GM23338 (cell line): ENCODE data around the gene TNFAIP8L3. TPM values are rescaled to one million over a fixed set of nuclear protein-coding genes. Genes with fewer than 3 reads are reported as not detected.

Experiments used
- CTCF ChIP-seq, 2 experiments: fragments of 200-600 bp in 1 of 2; sonication (generic) in 1 of 2; conservative IDR thresholded peaks; 2 replicates each; pipeline versions ENCODE4 v1.5.1 to v1.6.1; 2016 to 2017; ENCODE audit warnings: antibody characterized with exemption in 2 of 2, low read depth in 2 of 2, mild to moderate bottlenecking in 2 of 2, moderate library complexity in 1 of 2
- EZH2phosphoT487 ChIP-seq: fragments of 200-600 bp; sonication (generic); IDR thresholded peaks from one replicate; pipeline ENCODE4 v1.8.1; 2018; ENCODE audit warnings: antibody characterized with exemption; ENCODE audit not compliant: unreplicated experiment
- JUNB ChIP-seq: IDR thresholded peaks from one replicate; pipeline ENCODE4 v1.6.1; 2016; ENCODE audit warnings: antibody characterized with exemption; ENCODE audit not compliant: unreplicated experiment
- REST ChIP-seq: IDR thresholded peaks from one replicate; pipeline ENCODE4 v1.6.1; 2018; ENCODE audit warnings: antibody characterized with exemption; ENCODE audit not compliant: unreplicated experiment
- STAT1 ChIP-seq: IDR thresholded peaks from one replicate; pipeline ENCODE4 v1.6.1; 2016; ENCODE audit warnings: antibody characterized with exemption; ENCODE audit not compliant: unreplicated experiment
- ZNF114 ChIP-seq: fragments of 250-450 bp; sonication (Bioruptor Pico); IDR thresholded peaks from 2 replicates; pipeline ENCODE4 v1.5.0; 2020; ENCODE audit warnings: mild to moderate bottlenecking, moderate library complexity
- ZNF331 ChIP-seq: fragments of 250-450 bp; sonication (Bioruptor Pico); IDR thresholded peaks from 2 replicates; pipeline ENCODE4 v1.5.0; 2020; ENCODE audit warnings: low read depth, mild to moderate bottlenecking, moderate library complexity
- polyA plus RNA-seq: library from polyadenylated mRNA; unstranded; fragments of >200 nt; fragmentation: Nextera tagmentation; extraction: Ambion mirVana; gene quantifications from 2 replicates; pipeline ENCODE4 v1.2.1, GENCODE V29; 2016
- total RNA-seq: library from RNA; depleted of rRNA; stranded (reverse); fragments of >200 nt; shearing (Covaris generic); gene quantifications from 2 replicates; pipeline ENCODE4 v1.2.3, GENCODE V29; 2014
- TF ChIP-seq, protein P1 (sequence below): fragments of 250-450 bp; sonication (Bioruptor Pico); IDR thresholded peaks from 2 replicates; pipeline ENCODE4 v1.5.0; 2020; ENCODE audit warnings: mild to moderate bottlenecking, moderate library complexity
- TF ChIP-seq, protein P2 (sequence below): IDR thresholded peaks from 2 replicates; pipeline ENCODE4 v1.6.1; 2016; ENCODE audit warnings: antibody characterized with exemption

The TNFAIP8L3 gene
- total and polyA plus RNA-seq, 2 experiments from 2014 or later, result 0.23 to 0.31 TPM

- TF ChIP-seq, protein P1, sequence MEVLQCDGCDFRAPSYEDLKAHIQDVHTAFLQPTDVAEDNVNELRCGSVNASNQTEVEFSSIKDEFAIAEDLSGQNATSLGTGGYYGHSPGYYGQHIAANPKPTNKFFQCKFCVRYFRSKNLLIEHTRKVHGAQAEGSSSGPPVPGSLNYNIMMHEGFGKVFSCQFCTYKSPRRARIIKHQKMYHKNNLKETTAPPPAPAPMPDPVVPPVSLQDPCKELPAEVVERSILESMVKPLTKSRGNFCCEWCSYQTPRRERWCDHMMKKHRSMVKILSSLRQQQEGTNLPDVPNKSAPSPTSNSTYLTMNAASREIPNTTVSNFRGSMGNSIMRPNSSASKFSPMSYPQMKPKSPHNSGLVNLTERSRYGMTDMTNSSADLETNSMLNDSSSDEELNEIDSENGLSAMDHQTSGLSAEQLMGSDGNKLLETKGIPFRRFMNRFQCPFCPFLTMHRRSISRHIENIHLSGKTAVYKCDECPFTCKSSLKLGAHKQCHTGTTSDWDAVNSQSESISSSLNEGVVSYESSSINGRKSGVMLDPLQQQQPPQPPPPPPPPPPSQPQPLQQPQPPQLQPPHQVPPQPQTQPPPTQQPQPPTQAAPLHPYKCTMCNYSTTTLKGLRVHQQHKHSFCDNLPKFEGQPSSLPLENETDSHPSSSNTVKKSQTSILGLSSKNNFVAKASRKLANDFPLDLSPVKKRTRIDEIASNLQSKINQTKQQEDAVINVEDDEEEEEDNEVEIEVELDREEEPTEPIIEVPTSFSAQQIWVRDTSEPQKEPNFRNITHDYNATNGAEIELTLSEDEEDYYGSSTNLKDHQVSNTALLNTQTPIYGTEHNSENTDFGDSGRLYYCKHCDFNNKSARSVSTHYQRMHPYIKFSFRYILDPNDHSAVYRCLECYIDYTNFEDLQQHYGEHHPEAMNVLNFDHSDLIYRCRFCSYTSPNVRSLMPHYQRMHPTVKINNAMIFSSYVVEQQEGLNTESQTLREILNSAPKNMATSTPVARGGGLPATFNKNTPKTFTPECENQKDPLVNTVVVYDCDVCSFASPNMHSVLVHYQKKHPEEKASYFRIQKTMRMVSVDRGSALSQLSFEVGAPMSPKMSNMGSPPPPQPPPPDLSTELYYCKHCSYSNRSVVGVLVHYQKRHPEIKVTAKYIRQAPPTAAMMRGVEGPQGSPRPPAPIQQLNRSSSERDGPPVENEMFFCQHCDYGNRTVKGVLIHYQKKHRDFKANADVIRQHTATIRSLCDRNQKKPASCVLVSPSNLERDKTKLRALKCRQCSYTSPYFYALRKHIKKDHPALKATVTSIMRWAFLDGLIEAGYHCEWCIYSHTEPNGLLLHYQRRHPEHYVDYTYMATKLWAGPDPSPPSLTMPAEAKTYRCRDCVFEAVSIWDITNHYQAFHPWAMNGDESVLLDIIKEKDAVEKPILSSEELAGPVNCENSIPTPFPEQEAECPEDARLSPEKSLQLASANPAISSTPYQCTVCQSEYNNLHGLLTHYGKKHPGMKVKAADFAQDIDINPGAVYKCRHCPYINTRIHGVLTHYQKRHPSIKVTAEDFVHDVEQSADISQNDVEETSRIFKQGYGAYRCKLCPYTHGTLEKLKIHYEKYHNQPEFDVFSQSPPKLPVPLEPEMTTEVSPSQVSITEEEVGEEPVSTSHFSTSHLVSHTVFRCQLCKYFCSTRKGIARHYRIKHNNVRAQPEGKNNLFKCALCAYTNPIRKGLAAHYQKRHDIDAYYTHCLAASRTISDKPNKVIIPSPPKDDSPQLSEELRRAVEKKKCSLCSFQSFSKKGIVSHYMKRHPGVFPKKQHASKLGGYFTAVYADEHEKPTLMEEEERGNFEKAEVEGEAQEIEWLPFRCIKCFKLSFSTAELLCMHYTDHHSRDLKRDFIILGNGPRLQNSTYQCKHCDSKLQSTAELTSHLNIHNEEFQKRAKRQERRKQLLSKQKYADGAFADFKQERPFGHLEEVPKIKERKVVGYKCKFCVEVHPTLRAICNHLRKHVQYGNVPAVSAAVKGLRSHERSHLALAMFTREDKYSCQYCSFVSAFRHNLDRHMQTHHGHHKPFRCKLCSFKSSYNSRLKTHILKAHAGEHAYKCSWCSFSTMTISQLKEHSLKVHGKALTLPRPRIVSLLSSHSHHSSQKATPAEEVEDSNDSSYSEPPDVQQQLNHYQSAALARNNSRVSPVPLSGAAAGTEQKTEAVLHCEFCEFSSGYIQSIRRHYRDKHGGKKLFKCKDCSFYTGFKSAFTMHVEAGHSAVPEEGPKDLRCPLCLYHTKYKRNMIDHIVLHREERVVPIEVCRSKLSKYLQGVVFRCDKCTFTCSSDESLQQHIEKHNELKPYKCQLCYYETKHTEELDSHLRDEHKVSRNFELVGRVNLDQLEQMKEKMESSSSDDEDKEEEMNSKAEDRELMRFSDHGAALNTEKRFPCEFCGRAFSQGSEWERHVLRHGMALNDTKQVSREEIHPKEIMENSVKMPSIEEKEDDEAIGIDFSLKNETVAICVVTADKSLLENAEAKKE (CRISPR knock-in tag), result no peak
- TF ChIP-seq EZH2phosphoT487, result no peak
- TF ChIP-seq STAT1, result no peak
- TF ChIP-seq CTCF (conservative IDR thresholded peaks at IDR 0.05; ENCODE audit: low read depth in 2 of 2), result no peak
- TF ChIP-seq JUNB, result no peak
- TF ChIP-seq ZNF331 (CRISPR knock-in tag), result no peak
- TF ChIP-seq, protein P2, sequence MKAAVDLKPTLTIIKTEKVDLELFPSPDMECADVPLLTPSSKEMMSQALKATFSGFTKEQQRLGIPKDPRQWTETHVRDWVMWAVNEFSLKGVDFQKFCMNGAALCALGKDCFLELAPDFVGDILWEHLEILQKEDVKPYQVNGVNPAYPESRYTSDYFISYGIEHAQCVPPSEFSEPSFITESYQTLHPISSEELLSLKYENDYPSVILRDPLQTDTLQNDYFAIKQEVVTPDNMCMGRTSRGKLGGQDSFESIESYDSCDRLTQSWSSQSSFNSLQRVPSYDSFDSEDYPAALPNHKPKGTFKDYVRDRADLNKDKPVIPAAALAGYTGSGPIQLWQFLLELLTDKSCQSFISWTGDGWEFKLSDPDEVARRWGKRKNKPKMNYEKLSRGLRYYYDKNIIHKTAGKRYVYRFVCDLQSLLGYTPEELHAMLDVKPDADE, result no peak
- TF ChIP-seq ZNF114 (CRISPR knock-in tag), result no peak
- no peak for TF ChIP-seq REST
Observed at GRCh38 chr15:51104512-51104911, 9.8 kb upstream of the TNFAIP8L3 start (continued).
